PC-9 (cell line): Measurements from ENCODE around the gene OR8K5.

ENCODE experiments used
- CTCF ChIP-seq: fragments of 200-600 bp; sonication (generic); conservative IDR thresholded peaks from 2 replicates; pipeline ENCODE4 v1.6.1; 2017; ENCODE audit warnings: mixed run types, antibody characterized with exemption, mild to moderate bottlenecking, moderate library complexity
- EZH2 ChIP-seq: fragments of 200-600 bp; sonication (generic); IDR thresholded peaks from 2 replicates; pipeline ENCODE4 v1.8.0; 2017; ENCODE audit warnings: antibody characterized with exemption, low read depth

GRCh38 chr11:56160217-56160616, at the start of gene OR8K5:
- TF ChIP-seq CTCF, result no peak
- TF ChIP-seq EZH2, result no peak
